ENCODE data around the gene SMG6. TPM values are rescaled to one million over a fixed set of nuclear protein-coding genes. Genes with fewer than 3 reads are reported as not detected.

The SMG6 gene
- total and polyA plus RNA-seq, 2 of the 8 experiments (the other 6 are each of a cell fraction or from before 2014, with no cell fraction given), result 18.5 to 25.2 TPM

DNA sequence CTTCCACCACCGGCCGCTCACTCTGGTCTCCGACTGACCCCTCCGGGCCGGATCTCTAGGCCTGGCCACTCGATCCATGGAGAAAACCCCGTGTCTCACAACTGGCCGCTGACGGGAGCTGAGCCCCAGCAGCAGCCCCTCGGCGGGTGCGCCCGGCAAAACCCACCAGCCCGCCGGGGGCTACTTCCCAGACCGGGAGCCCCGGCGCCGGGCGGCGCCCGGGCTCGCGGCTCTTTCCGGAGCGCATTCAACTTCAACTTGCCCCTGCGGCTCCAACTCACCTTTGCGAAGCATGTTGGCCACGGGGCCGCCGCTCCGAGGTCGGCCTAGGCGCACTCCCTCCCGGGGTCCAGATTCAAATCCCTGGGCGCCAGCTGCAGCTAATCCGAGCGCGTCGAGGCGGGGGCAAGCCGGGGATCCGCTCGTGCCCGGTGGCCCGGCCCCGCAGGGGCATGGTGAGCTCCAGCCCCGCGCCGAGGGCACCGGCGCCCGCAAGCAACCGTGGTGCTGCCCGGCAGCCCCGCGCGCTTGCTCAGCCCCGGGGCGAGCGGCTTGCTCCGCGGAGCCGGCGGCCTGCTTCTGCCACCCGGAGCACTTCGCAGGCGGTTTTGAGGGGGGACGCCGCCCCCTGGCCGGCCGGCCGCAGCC lies 278.9 kb downstream of the SMG6 start:
- H3K27ac ChIP-seq (ENCODE audit: low read depth, low read length), result no peak overlapping the region
- no peak for FAIRE-seq
- peak in 1 of 2 experiments; percentile 67 for DNase-seq (ENCODE audit: low read depth in 1 of 2, low spot score in 2 of 2)
- TF ChIP-seq ZNF274 (IDR thresholded peaks at IDR 0.05; ENCODE audit: borderline replicate concordance, extremely low read depth, low read length), result no peak
- no peak for TF ChIP-seq JUN (IDR thresholded peaks at IDR 0.05; ENCODE audit: low read depth, low read length)
- TF ChIP-seq SIX5 (IDR thresholded peaks at IDR 0.05; ENCODE audit: low read depth, low read length), result no peak
- TF ChIP-seq SIRT6 (IDR thresholded peaks at IDR 0.05; ENCODE audit: low read length), result no peak
- no peak for TF ChIP-seq BRCA1 (IDR thresholded peaks at IDR 0.05; ENCODE audit: low read depth, low read length)
- no peak for TF ChIP-seq RNF2 (IDR thresholded peaks at IDR 0.05; ENCODE audit: borderline replicate concordance, low read depth, low read length, missing control alignments, poor library complexity, severe bottlenecking)
- peak; percentile 99 for TF ChIP-seq SUZ12 (IDR thresholded peaks at IDR 0.05; ENCODE audit: low read length)
- TF ChIP-seq EZH2 (IDR thresholded peaks at IDR 0.05; ENCODE audit: low read depth, low read length, severe bottlenecking), result peak; percentile 99
- TF ChIP-seq, protein P1, sequence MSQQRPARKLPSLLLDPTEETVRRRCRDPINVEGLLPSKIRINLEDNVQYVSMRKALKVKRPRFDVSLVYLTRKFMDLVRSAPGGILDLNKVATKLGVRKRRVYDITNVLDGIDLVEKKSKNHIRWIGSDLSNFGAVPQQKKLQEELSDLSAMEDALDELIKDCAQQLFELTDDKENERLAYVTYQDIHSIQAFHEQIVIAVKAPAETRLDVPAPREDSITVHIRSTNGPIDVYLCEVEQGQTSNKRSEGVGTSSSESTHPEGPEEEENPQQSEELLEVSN (IDR thresholded peaks at IDR 0.05), result peak; percentile 39; the same call in 1 of the 2 replicates
- 0 out of 4 replicates have a peak, but pooled peaks of 1 of the 2 experiments have one; percentile 10 for TF ChIP-seq HDAC2 (IDR thresholded peaks at IDR 0.05; ENCODE audit: borderline replicate concordance in 1 of 2, low read depth in 2 of 2, low read length in 2 of 2)

More for the DNA sequence above, 278.9 kb downstream of the SMG6 start:
- H3K36me3 ChIP-seq (ENCODE audit: control insufficient read depth in 2 of 4, insufficient read depth in 4 of 4, low read length in 3 of 4), result peaks cover 0 to 6% (median 0%) of the 10 kb centered on the region in 4 experiments; a peak in 1 of 8 replicates
- H3K4ac ChIP-seq (replicated peaks; ENCODE audit: insufficient read length, low read depth, low read length), result no peak overlapping the region
- no peak overlapping the region for H4K5ac ChIP-seq (ENCODE audit: insufficient read length, low read depth, low read length)
- no peaks in the 10 kb centered on the region for H3K79me1 ChIP-seq (ENCODE audit: low read depth, low read length)
- no peak overlapping the region for H3K14ac ChIP-seq (ENCODE audit: insufficient read length)
- H3K18ac ChIP-seq (ENCODE audit: extremely low read depth, low read length), result no peak overlapping the region; the same call in 1 of the 2 replicates
- peaks cover 69 to 93% (median 88%) of the 10 kb centered on the region in 4 experiments for H3K27me3 ChIP-seq (replicated peaks in 1 of 4; ENCODE audit: control insufficient read depth in 3 of 4, extremely low read depth in 1 of 4, insufficient read depth in 3 of 4, low read length in 3 of 4)
- peaks cover 0 to 5% of the 10 kb centered on the region in 2 experiments for H4K20me1 ChIP-seq (replicated peaks in 1 of 2; ENCODE audit: control insufficient read depth in 1 of 2, insufficient read depth in 2 of 2, low read length in 2 of 2)
- no peak overlapping the region for H2AFZ ChIP-seq (ENCODE audit: low read length)
- WGBS, 2 experiments (ENCODE audit: extremely low coverage in 1 of 2, insufficient coverage in 1 of 2, insufficient read length in 1 of 2, insufficient replicate concordance in 2 of 2, low coverage in 1 of 2, low lambda C conversion rate in 2 of 2, missing lambda C conversion rate in 1 of 2), result 3% methylated on average over 38 of the region's 73 CpGs; no CpG with 5 or more reads in 1 of the 2 experiments
- peak overlapping the region; percentile 64 to 80 for H3K4me2 ChIP-seq (ENCODE audit: insufficient read depth in 1 of 2, low read depth in 2 of 2, low read length in 2 of 2)
- H3K4me3 ChIP-seq (ENCODE audit: extremely low read depth in 1 of 4, insufficient read depth in 2 of 4, low read depth in 3 of 4, low read length in 4 of 4), result peak overlapping the region; percentile 12 to 63 (median 36); a peak in 7 of 8 replicates
- no peak overlapping the region for H2BK15ac ChIP-seq (ENCODE audit: low read length)
- no peak overlapping the region for H3K23ac ChIP-seq (ENCODE audit: insufficient read length)
- no peak overlapping the region for H3K56ac ChIP-seq (replicated peaks; ENCODE audit: insufficient read length, low read depth, low read length)
- no peak overlapping the region for H3K9ac ChIP-seq (replicated peaks in 1 of 4; ENCODE audit: extremely low read depth in 1 of 4, low read depth in 3 of 4, low read length in 3 of 4)
- no peak overlapping the region for H4K91ac ChIP-seq (replicated peaks; ENCODE audit: insufficient read length, low read length)
- POLR2A ChIA-PET (ENCODE audit: partially characterized antibody), result interaction anchor here (1.0 to 1.4 kb wide), 3 partner anchors 8 to 278 kb away, joined by 3 to 4 read pairs (median 3); partner anchors contain the start of genes SMG6 and SRR
- H3K79me2 ChIP-seq (ENCODE audit: control insufficient read depth in 1 of 2, insufficient read depth in 2 of 2, low read length in 2 of 2), result no peaks in the 10 kb centered on the region
- CTCF ChIA-PET (ENCODE audit: partially characterized antibody), result interaction anchor here (1.0 to 5.3 kb wide), 15 partner anchors 13 to 121 kb away, joined by 3 to 47 read pairs (median 4); partner anchors contain the start of gene HIC1
- H2BK20ac ChIP-seq (ENCODE audit: low read length), result no peak overlapping the region
- no peak overlapping the region for H2BK120ac ChIP-seq (replicated peaks; ENCODE audit: low read depth, low read length)
- H3K23me2 ChIP-seq (ENCODE audit: low read depth, low read length), result peaks cover 12% of the 10 kb centered on the region; the same call in 1 of the 2 replicates
- peaks cover 0 to 17% (median 6%) of the 10 kb centered on the region in 4 experiments; a peak in 6 of 7 replicates for H3K4me1 ChIP-seq (replicated peaks in 1 of 4; ENCODE audit: control insufficient read depth in 3 of 4, insufficient read depth in 4 of 4, low read length in 3 of 4)
- H2BK5ac ChIP-seq (ENCODE audit: low read depth, low read length), result no peak overlapping the region
- H2AK5ac ChIP-seq (ENCODE audit: low read depth, low read length), result no peak overlapping the region
- no peak overlapping the region for H2BK12ac ChIP-seq (ENCODE audit: low read depth, low read length)
- H3K9me3 ChIP-seq (ENCODE audit: insufficient read depth in 2 of 2, low read depth in 1 of 2, low read length in 1 of 2), result no peaks in the 10 kb centered on the region
- peak overlapping the region; percentile 4; the same call in 1 of the 2 replicates for H4K8ac ChIP-seq (ENCODE audit: extremely low read depth, insufficient read depth, low read length)
